HG03378 (cell line): ENCODE data around the gene ZNF423.

Source experiments
- ATAC-seq: cut with Tn5 transposase; IDR thresholded peaks from one replicate; pipeline ENCODE4 v1.9.1; 2021; ENCODE audit warnings: mild to moderate bottlenecking, moderate library complexity; ENCODE audit not compliant: unreplicated experiment

ZNF423 gene

GRCh38 chr16:49467540-49468372, 388.2 kb downstream of the ZNF423 start:
- ATAC-seq: no peak

DNA sequence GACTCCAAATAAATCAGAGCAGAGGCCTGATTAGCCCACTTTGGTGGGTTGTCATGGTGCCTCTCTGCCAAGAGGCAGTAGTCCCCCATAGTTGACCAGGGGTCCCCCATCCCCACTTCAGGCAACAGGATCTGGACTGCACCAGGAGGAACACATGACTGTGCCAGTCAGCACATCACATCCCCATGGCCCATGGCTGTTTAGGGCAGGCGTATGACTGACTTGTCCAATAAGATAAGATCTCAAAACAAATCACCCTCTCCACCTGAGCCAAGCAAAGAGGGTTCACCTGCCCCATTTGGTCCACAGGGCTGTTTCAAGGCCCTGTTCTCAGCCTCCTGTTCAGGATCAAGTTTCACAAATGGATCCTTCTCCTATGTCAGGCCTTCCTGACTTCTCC, 389.0 kb downstream of the ZNF423 start:
- ATAC-seq: no peak

DNA sequence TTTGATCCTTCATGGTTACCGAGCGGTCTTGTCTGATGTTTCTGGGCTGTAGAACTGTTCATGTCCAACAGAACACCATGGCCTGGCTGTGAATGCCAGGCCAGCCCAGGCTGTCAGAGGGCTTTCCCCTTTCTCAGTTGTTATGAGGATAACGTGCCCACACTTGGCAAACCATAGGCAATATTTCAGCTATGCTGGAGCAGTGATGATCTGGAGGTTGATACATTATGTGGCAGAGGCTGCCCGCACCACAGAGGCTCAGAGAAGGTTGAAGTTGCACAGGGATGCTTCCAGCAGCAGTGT, 389.4 kb downstream of the ZNF423 start:
- ATAC-seq: no peak

DNA sequence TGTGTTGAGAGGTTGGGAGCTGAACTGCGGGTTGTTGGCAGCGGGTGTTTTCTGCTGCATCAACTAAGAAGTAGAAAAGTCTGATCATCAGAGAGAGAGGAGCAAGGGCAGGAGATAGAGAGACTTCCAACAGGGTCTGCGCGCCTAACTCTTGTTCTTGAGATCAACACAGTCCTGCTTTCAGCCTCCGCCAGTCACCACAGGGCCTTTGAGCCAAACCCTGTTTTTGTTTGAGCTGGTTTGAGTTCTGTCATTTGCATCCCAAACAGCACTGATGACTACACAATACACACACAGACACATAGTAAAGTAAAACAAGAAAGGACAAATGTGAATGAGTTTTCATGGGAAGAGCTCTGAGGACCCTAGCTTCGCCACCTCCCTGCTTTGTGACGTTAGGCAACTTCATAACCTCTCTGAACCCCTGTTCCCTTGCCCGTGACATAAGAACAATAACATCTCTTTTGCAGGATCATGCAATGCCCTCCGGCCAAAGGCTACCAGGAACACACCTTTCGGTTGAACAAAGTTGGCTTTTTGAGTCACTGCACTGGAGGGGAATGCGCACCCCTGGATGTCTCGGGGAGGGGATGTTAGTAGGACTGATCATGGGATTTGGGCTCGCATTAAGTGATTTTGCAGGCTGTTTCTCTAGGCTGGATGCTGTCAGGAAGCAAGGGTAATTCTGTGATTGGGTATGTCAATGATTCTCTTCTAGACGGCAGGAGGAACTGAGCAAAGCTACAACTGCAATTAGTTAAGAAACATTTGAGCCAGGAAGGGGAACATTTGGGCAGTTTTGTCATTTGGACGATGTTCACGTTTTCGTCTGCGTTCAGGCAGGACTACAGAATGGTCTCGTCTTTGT, 390.0 kb downstream of the ZNF423 start:
- no peak for ATAC-seq

DNA sequence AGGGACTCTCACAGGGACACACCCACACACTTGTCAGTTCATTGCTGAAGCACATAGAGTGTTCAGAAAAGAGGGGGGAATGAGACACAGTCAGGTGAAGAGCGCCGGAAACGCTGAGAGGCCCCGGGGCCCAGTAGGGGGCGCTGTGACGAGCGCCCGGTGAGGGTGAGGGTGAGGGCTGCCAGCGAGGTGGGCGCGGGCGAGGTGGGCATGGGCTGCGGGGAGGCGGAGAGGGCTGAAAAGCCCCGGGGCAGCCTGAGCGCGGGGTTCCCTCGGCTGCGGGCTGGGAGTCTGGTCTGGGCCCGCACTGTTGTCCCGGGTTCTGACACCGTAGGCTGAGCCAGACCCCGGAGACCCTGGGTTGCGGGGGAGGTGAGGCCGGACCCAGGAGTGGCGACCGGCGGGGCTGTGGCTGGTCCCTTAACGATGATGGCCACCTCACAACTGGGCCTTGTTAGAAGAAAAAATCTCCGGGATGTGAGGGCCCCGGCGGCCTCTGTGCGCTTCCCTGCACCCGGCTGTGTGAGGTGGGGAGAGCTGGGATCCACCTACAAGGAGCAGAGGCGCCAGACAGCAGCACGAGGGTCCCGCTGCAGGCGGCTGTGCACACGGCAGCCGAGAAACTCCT, 390.9 kb downstream of the ZNF423 start:
- ATAC-seq: no peak

- ATAC-seq: no peak
These were observed 391.8 kb downstream of the ZNF423 start for GRCh38 chr16:49464093-49464492.

GRCh38 chr16:49463529-49463928, 392.4 kb downstream of the ZNF423 start:
- ATAC-seq: peak; percentile 84

GRCh38 chr16:49462989-49463371, 392.9 kb downstream of the ZNF423 start:
- ATAC-seq: no peak

DNA sequence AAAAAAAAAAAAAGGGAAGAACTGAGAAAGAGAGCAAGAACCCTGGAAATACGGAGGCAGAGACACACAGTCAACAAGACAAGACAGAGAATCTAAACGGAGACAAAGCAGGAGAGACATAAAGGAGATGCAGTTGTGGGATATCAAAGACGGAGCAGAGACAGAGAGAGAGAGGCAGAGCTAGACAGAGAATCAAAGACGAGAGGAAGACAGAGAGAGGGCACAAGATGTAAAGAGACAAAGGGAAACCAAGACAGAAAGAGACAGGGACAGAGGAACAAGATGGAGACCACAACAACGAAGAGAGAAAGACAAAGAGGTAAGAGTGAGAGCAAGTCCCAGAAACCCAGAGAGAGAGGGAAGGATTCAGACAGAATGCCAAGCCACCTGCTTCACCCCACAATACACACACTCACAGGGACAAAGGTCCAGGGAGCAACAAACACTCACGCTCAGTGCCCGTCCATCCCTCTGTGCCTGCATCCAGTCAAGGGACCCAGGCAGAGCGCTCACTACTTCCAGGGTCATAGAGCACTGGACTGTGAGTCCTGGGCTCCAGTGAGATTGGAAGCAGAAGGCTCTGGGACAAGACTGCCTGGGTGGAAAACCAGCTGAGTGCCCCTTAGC, 393.4 kb downstream of the ZNF423 start:
- no peak for ATAC-seq

DNA sequence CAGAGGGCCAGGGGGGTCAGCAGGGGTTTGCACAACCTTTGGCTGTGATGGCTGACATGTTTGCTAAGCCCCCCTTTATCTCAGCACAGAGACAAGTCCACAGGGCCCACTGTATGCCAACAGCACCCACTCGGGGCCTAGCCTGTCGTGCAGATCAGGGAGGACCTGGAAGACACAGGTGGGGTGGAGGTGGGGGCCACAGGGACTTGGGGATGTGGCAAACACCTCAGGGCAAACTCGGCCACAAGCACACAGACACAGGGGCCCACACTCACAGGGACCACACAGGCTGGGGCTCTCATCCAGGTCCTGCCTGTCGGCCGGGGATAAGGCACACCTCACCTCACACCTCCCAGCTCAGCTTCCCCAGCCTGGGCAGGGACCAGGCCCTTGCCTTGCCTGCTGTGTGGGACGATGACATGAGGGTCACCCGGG, 394.4 kb downstream of the ZNF423 start:
- ATAC-seq: no peak

GRCh38 chr16:49460786-49461470, 395.0 kb downstream of the ZNF423 start:
- no peak for ATAC-seq

DNA sequence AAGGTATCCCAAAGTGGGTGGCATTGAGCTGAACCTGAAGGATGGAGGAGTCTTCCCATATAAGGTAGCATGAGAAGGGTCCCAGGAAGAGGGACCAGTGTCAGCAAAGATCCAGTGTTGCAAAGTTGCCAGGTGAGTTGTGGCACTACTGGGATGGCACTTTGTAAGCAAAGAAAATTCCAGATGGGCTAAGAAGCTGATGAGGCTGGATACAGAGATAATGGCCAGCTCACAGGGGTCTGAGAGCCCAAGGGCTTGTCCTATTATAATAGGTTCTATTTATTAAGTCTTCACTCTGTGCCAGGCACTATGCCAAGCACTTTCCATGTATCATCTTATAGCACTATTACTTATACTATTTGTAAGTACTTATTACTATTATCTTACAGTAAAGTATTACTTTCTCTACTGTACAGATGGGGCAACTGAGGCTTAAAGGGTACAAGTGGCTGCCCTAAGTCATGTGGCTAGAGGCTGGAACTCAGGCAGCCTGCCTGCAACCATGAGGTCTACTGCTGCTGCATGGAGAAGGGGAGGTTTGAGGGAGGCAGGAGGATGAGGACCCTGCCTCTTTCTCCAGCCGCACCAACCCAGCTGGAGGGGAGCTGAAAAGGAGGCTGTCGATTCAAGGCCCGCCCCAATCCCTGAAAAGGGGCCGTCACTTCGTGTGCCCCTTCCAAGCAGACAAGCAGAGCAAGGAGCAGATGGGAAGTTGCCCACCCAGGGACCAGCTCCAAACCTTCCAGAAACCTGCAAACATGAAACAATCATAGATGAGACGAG, 395.8 kb downstream of the ZNF423 start:
- ATAC-seq: no peak

GRCh38 chr16:49458656-49459445, 397.1 kb downstream of the ZNF423 start:
- no peak for ATAC-seq

DNA sequence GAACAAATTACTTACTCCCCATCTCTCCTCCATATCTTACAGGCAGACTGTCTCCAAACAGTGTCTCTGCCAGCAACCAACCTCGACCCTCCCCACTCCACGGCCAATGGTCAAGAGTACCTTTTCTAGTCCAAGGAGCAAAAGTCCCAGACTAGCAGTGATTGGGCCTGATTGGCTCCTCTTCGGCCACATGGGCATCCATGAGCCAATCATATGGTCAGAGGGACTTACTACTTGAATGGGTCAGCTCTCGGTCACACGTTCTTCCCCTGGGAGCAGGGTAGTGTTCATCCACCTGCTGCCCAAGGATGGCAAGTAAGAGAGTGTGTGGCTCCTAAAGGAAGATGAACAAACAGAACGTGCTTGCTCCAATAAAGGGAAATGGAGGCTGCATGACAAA, 397.7 kb downstream of the ZNF423 start:
- no peak for ATAC-seq

DNA sequence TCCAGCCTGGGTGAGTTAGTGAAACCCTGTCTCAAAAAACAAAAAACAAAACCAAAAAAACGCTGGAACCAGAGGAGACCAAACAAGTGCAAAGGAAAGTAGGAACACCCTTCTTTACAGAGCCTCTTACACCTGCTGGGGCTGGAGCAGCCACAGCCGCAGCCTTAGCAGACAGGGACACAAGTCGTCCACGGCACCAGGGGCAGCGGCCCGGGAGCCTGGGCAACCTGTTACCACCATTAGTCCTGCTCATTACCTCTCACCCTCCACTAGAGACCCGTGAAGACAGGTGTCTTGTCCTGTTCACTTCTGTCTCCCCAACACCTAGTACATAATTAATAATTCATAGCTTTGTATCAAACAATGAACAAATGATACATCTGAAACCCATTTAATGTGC, 398.7 kb downstream of the ZNF423 start:
- ATAC-seq: no peak

GRCh38 chr16:49456763-49457162, 399.1 kb downstream of the ZNF423 start:
- no peak for ATAC-seq

- no peak for ATAC-seq
These were observed 399.7 kb downstream of the ZNF423 start for GRCh38 chr16:49455991-49456745.

DNA sequence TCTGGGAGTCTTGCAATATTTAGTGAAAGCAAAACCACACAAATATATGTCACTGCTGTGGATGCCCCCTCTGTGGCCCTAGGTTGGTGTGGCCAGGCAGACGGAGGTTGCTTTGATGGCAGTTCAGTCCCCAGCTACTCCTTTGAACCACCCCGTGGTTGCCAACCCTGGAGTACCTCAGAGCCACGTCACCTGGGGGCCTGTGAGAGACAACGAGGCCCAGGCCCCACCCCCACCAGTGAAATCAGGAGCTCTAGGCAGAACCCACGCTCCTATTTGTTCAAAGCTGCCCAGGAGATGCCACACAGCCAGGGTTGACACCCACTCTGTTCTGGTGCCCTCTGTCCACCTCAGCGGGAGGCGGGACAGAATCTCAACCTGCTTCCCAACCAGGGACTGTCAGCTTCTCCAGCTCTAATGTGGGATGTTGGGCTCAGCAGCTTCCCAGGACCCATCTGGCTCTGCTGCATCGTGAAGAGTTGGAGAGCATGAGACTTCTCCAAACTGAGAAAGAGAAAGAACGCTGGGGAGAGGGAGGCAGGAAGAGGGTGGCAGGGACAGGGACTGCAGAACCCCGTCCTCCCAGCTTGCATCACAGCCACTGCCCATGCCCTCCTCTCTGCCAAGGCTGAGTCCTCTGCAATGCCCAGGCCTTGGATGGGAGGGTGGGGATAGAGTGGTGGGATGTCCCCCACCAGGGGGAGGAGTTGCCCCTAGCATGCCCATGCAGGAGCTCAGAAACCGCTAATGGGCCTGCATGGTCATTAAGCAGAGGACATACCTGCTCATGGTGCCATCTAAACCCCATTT, 400.5 kb downstream of the ZNF423 start:
- ATAC-seq: no peak
